ENCODE data around the gene NELFE.
"Not testable (repeated sequence)": the region's sequence is repeated elsewhere in the genome, so short reads cannot be mapped to it uniquely, and the experiment has no call there.

The NELFE gene

DNA sequence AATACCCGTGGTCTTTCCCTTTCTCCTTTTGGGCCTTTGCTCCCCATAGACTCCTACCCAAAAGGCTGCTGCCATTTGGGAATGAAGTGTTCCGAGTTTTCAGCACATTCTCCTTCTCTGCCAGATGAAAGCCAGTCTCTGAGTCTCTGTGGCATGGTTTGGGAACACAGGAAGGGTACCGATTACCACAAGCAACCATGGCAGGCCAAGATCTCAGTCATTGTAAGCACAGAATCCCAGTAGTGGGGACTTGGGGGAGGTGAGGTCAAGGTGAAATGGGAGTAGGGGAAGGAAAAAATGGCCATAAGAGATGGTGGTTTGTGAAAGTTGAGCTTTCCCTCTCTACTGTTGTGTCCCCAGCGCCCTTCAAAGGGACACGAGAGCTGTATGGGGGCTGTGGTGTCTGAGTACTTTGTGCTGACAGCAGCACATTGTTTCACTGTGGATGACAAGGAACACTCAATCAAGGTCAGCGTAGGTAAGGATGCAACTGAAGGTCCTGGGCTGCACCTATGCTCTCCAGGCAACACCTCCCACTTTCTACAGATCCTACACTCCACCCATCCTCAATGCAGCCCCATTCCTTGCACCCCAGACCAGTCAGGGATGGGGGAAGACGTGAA, 8.7 kb downstream of the NELFE start:
- no peak for DNase-seq (ENCODE audit: low read depth, low spot score)

DNA sequence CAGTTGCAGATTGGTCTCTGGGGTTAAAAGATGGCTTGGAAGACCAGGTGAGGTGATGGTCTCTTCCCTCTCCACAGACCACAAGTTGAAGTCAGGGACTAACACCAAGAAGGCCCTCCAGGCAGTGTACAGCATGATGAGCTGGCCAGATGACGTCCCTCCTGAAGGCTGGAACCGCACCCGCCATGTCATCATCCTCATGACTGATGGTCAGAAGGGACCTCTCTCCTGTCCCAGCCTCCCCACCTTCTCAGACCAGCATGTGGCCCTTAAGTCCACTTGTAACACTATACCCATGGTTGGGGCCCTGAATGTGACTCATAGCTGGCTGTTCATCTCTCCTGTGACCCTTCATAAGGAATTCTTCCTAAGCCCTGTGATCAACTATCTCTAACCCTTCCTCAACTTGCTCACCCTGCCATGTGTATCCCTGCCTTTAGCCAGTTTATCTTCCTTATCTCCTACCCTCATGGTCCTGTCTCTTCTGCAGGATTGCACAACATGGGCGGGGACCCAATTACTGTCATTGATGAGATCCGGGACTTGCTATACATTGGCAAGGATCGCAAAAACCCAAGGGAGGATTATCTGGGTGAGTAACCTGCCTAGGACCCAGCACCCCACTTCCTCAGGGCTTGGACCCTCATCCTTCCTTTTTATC, 9.9 kb downstream of the NELFE start:
- DNase-seq (ENCODE audit: low read depth, low spot score), result no peak

GRCh38 chr6:31948306-31948705, 10.5 kb downstream of the NELFE start:
- no peak for DNase-seq (ENCODE audit: low read depth, low spot score)

DNA sequence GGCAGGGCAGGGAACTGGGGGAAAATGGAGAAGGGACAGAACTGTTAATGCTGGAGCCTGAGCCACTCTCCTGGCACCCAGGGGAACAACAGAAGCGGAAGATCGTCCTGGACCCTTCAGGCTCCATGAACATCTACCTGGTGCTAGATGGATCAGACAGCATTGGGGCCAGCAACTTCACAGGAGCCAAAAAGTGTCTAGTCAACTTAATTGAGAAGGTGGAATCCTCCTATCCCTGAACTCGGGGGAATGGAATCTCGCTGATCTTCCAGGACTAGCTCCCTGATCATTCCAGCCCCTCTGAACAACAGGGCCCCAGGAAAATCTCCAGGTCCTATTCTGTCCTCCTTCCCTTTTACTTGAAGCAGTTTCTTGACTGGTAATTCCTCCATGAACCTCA, 10.9 kb downstream of the NELFE start:
- DNase-seq (ENCODE audit: low read depth, low spot score), result no peak

- no peak for DNase-seq (ENCODE audit: low read depth, low spot score)
Observed at GRCh38 chr6:31947070-31947675, 11.6 kb downstream of the NELFE start.

DNA sequence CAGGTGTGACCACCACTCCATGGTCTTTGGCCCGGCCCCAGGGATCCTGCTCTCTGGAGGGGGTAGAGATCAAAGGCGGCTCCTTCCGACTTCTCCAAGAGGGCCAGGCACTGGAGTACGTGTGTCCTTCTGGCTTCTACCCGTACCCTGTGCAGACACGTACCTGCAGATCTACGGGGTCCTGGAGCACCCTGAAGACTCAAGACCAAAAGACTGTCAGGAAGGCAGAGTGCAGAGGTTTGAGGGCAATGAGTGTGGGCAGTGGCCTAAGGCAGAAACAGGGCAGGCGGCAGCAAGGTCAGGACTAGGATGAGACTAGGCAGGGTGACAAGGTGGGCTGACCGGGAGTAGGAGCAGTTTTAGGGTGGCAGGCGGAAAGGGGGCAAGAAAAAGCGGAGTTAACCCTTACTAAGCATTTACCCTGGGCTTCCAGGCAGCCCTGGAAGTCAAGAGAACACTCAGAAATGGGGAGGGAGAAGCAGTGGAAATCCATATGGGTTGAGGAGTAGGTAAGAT, 12.3 kb downstream of the NELFE start:
- DNase-seq (ENCODE audit: low read depth, low spot score), result no peak

DNA sequence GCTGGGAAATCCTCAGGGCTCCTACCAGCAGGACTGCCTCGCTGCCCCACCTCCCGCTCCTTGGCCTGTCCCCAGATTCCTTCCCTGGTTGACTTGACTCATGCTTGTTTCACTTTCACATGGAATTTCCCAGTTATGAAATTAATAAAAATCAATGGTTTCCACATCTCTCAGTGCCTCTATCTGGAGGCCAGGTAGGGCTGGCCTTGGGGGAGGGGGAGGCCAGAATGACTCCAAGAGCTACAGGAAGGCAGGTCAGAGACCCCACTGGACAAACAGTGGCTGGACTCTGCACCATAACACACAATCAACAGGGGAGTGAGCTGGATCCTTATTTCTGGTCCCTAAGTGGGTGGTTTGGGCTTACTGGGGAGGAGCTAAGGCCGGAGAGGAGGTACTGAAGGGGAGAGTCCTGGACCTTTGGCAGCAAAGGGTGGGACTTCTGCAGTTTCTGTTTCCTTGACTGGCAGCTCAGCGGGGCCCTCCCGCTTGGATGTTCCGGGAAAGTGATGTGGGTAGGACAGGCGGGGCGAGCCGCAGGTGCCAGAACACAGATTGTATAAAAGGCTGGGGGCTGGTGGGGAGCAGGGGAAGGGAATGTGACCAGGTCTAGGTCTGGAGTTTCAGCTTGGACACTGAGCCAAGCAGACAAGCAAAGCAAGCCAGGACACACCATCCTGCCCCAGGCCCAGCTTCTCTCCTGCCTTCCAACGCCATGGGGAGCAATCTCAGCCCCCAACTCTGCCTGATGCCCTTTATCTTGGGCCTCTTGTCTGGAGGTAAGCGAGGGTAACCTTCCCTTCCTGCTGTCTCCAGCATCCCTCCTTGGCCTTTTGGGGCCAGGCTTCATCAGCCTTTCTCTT, 13.0 kb downstream of the NELFE start, which contains the start of gene CFB:
TSS of gene CFB (plus strand) at position 589 of the 863 bp plus-strand sequence. CDS start at position 716, 127 bp downstream.
- no peak for DNase-seq (ENCODE audit: low read depth, low spot score)

- DNase-seq (ENCODE audit: low read depth, low spot score), result no peak
Observed at GRCh38 chr6:31945154-31945506, 13.6 kb downstream of the NELFE start.

GRCh38 chr6:31943742-31944141, 15.0 kb downstream of the NELFE start:
- DNase-seq (ENCODE audit: low read depth, low spot score), result no peak

DNA sequence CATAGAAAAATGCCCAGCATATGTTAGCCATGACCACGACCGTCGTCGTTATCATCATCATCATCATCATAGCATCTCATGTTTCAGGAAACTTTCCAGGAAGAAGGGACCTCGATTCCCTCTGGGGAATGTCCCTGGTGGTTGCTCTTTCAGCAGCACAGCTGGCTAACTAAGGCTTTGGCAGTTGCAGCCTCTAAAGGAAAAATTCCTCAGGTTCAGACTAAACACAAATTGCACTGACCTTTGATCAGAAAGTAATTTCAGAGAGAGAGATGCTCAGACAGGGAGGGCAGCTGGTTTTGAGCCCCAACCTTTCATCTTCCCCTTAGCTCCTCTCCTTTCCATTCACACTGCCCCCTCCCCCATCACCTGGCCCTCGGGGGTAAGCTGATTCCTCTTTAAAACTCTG, 18.5 kb downstream of the NELFE start:
- DNase-seq (ENCODE audit: low read depth, low spot score), result no peak

- no peak for DNase-seq (ENCODE audit: low read depth, low spot score)
Observed at GRCh38 chr6:31935823-31936222, 22.9 kb downstream of the NELFE start.

DNA sequence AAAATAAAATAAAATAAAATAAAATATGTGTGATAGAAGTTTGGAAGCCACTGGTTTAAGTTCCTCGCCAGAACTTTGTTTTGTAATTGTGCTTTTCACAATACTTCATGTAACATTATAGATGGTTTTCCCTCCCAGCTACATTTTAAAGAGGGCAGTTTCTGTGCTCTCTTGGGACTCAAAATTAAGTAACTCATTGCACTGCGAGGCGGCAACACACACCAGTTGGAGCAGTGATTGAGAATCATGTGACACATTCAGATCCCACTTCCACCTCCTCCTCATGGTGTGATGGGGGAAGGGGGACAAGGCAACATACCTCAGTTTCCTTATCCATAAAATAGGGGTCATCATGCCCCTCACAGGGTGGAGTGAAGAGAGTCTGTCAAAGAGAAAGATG, 23.8 kb downstream of the NELFE start:
- DNase-seq (ENCODE audit: low read depth, low spot score), result no peak

DNA sequence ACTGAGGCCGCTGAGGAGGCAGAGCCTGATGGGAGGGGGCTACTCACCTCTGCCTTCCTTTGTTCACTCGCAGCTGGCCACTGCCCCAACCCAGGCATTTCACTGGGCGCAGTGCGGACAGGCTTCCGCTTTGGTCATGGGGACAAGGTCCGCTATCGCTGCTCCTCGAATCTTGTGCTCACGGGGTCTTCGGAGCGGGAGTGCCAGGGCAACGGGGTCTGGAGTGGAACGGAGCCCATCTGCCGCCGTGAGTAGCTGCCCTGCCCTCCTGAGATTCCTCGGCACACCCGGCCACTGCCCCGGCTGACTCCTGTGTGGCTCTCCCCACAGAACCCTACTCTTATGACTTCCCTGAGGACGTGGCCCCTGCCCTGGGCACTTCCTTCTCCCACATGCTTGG, 25.2 kb downstream of the NELFE start:
- no peak for DNase-seq (ENCODE audit: low read depth, low spot score)

GRCh38 chr6:31932137-31932536, 26.6 kb downstream of the NELFE start:
- DNase-seq (ENCODE audit: low read depth, low spot score), result not testable (repeated sequence)

DNA sequence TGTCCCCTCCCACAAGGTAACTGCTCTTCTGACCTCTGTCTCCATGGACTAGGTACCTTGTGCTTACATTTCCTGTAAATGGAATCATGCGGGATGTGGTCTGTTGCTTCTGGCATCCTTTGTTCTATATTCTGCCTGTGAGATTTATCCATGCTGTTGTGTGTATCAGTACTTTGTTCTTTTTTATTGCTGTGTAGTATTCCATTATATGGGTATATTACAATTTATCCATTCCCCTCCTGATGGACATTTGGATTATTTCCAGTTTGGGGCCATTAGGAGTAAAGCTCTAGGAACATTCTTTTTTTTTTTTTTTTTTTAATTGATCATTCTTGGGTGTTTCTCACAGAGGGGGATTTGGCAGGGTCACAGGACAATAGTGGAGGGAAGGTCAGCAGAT, 27.8 kb downstream of the NELFE start:
- no peak for DNase-seq (ENCODE audit: low read depth, low spot score)

DNA sequence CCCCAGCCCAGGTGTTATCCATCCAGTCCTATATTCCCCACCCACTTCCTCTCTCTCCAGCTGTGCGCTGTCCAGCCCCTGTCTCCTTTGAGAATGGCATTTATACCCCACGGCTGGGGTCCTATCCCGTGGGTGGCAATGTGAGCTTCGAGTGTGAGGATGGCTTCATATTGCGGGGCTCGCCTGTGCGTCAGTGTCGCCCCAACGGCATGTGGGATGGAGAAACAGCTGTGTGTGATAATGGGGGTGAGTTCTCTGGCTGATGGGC, 30.2 kb downstream of the NELFE start:
- DNase-seq (ENCODE audit: low read depth, low spot score), result no peak

GRCh38 chr6:31927863-31928671, 30.7 kb downstream of the NELFE start:
- DNase-seq (ENCODE audit: low read depth, low spot score), result no peak

GRCh38 chr6:31927242-31927862, 31.4 kb downstream of the NELFE start, which contains the start of gene C2:
TSS of gene C2 (plus strand) at chr6:31927717. CDS start at chr6:31927753, 36 bp downstream.
- no peak for DNase-seq (ENCODE audit: low read depth, low spot score)

DNA sequence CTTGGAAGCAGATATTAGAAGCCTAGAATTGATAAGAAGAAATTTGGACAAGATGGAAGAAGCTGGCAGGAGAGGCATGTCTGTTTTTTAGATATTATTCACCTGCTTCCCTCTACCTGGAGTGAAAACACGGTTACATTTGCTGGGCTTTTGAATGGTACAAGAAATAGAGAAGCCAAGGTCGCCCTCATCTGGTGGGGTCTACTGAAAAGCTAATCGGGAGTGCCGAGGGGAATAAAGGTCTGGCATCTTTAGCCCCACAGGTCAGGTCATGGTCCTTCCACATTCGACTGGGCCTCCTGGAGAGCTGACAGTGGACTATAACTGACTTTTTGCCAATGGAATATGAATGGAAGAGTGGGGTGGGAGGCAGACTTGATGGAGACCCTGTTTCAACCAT, 35.8 kb downstream of the NELFE start:
- no peak for DNase-seq (ENCODE audit: low read depth, low spot score)

DNA sequence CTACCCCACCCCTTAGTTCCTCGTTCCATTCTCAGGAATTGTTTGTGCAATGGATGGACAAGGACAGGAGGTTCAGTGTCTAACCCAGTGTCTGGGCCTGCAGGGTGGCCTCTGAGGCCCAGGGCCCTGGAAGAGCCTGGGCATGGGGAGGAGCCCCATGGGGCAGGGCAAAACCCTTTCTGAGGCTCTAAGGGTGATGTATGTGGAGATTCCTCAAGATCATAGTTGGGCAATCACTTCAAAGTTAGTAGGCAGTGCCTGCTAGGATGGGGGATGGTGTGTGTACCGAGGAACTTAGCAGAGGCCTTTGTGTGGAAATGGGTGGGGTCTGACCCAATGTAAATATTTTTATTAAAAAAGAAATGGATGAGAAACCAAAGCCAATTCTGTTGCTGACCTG, 38.0 kb downstream of the NELFE start:
- no peak for DNase-seq (ENCODE audit: low read depth, low spot score)
